ENCODE results near the gene TAS2R60. TPM values are rescaled to one million over a fixed set of nuclear protein-coding genes. Genes with fewer than 3 reads are reported as not detected.
A peak's percentile ranks its signal among the peaks of the same experiment; 100 is the strongest.

Gene TAS2R60
- polyA plus RNA-seq, 1 of the 3 experiments (the other 2 are of a cell fraction), result not detected

- no peak for TF ChIP-seq USF2 (IDR thresholded peaks at IDR 0.05; ENCODE audit: borderline replicate concordance, low read depth, low read length)
- TF ChIP-seq CTCF (IDR thresholded peaks at IDR 0.05), result no peak; the same call in 1 of the 2 replicates
- peak; percentile 80; the same call in 1 of the 2 replicates for TF ChIP-seq NFIC (IDR thresholded peaks at IDR 0.05; ENCODE audit: borderline replicate concordance)
- TF ChIP-seq IRF3 (IDR thresholded peaks at IDR 0.05; ENCODE audit: low read depth, low read length), result no peak
- TF ChIP-seq FOXJ3 (CRISPR knock-in tag; IDR thresholded peaks at IDR 0.05), result no peak
- TF ChIP-seq FOXM1 (IDR thresholded peaks at IDR 0.05; ENCODE audit: low read depth), result peak; percentile 94
Measured at GRCh38 chr7:143492043-143492471, 48.8 kb downstream of the TAS2R60 start (continued).

- peak overlapping the region; percentile 6; the same call in 1 of the 2 replicates for H3K9ac ChIP-seq
- peaks cover 11 to 59% of the 10 kb centered on the region in 2 experiments for H3K4me1 ChIP-seq (ENCODE audit: control insufficient read depth in 1 of 2, insufficient read depth in 2 of 2, low read depth in 1 of 2, low read length in 1 of 2)
- H3K79me2 ChIP-seq (ENCODE audit: insufficient read depth), result no peaks in the 10 kb centered on the region
- CTCF ChIA-PET, result interaction anchor here (1.0 kb wide), 1 partner anchor 443 kb away, joined by 3 read pairs; no protein-coding TSS in a partner anchor
- H3K9me3 ChIP-seq, result no peaks in the 10 kb centered on the region
- H3K27me3 ChIP-seq (ENCODE audit: insufficient read depth), result no peaks in the 10 kb centered on the region
- H2AFZ ChIP-seq (ENCODE audit: low read depth), result peak overlapping the region; percentile 1; the same call in 1 of the 2 replicates
- WGBS (ENCODE audit: low lambda C conversion rate), result 44% methylated on average over 6 of the region's 6 CpGs
- no peak overlapping the region for H3K4me3 ChIP-seq (ENCODE audit: low read depth in 2 of 2, low read length in 1 of 2)
- no peaks in the 10 kb centered on the region for H3K9me2 ChIP-seq
- H3F3A ChIP-seq (replicated peaks; ENCODE audit: insufficient read depth), result peaks cover 64% of the 10 kb centered on the region
- H3K4me2 ChIP-seq, result peak overlapping the region; percentile 17; the same call in 1 of the 2 replicates
- H3K36me3 ChIP-seq (replicated peaks in 1 of 2; ENCODE audit: control insufficient read depth in 1 of 2, insufficient read depth in 2 of 2, low read length in 1 of 2), result no peaks in the 10 kb centered on the region
- TF ChIP-seq PBX3 (IDR thresholded peaks at IDR 0.05), result peak; percentile 14; the same call in 1 of the 2 replicates
- TF ChIP-seq TCF12 (IDR thresholded peaks at IDR 0.05), result peak; percentile 64
- TF ChIP-seq TAF1 (IDR thresholded peaks at IDR 0.05; ENCODE audit: borderline replicate concordance, low read depth, low read length), result 0 out of 2 replicates have a peak, but pooled peaks have one; percentile 41
- peak; percentile 60; the same call in 1 of the 2 replicates for TF ChIP-seq TEAD4 (IDR thresholded peaks at IDR 0.05; ENCODE audit: borderline replicate concordance, insufficient read depth)
- TF ChIP-seq EP300 (IDR thresholded peaks at IDR 0.05; ENCODE audit: borderline replicate concordance in 1 of 2, low read depth in 1 of 2, low read length in 1 of 2), result peak in 1 of 2 experiments; percentile 41; a peak in 1 of 4 replicates
- peak; percentile 81; the same call in 1 of the 2 replicates for TF ChIP-seq FOSL2 (IDR thresholded peaks at IDR 0.05; ENCODE audit: borderline replicate concordance, low read depth)
- no peak for TF ChIP-seq IRF3 (IDR thresholded peaks at IDR 0.05; ENCODE audit: low read depth, low read length)
- TF ChIP-seq EZH2phosphoT487 (IDR thresholded peaks at IDR 0.05; ENCODE audit: borderline replicate concordance, low read depth), result no peak
- 0 out of 2 replicates have a peak, but pooled peaks have one; percentile 33 for TF ChIP-seq SIN3A (IDR thresholded peaks at IDR 0.05; ENCODE audit: borderline replicate concordance, low read depth, low read length)
- TF ChIP-seq NRF1 (IDR thresholded peaks at IDR 0.05; ENCODE audit: low read depth, low read length), result no peak
- peak; percentile 61 for TF ChIP-seq JUND (IDR thresholded peaks at IDR 0.05)
- no peak for TF ChIP-seq USF1 (IDR thresholded peaks at IDR 0.05; ENCODE audit: borderline replicate concordance, low read depth)
- TF ChIP-seq RXRA (IDR thresholded peaks at IDR 0.05; ENCODE audit: borderline replicate concordance, low read depth), result no peak
- no peak for TF ChIP-seq FOXM1 (IDR thresholded peaks at IDR 0.05; ENCODE audit: low read depth)
- H3K27ac ChIP-seq (ENCODE audit: low read depth in 2 of 2, low read length in 1 of 2), result peak overlapping the region; percentile 92 to 95
- DNase-seq, result no peak
- POLR2A ChIA-PET, result no interaction called here
- H4K20me1 ChIP-seq (ENCODE audit: insufficient read depth), result no peaks in the 10 kb centered on the region
Measured at GRCh38 chr7:143492799-143493739, 49.8 kb downstream of the TAS2R60 start.
